Fibroblast of mammary gland (primary cell): ENCODE measurements around the gene CBFA2T2.

Experiments used
- DNase-seq: peaks from one replicate; pipeline ENCODE4 v3.0.0-alpha.2; 2010; ENCODE audit warnings: low read depth
- H3K4me3 ChIP-seq: 2 replicates; pipeline ENCODE4 v1.5.1; 2011; ENCODE audit warnings: low read depth, mild to moderate bottlenecking, low read length, moderate library complexity; ENCODE audit not compliant: control insufficient read depth
- TF ChIP-seq, protein P1 (sequence below): conservative IDR thresholded peaks from 2 replicates; pipeline ENCODE4 v1.5.1; 2011; ENCODE audit warnings: low read depth, low read length, inconsistent platforms; ENCODE audit not compliant: control insufficient read depth, insufficient read depth

The CBFA2T2 gene

DNA sequence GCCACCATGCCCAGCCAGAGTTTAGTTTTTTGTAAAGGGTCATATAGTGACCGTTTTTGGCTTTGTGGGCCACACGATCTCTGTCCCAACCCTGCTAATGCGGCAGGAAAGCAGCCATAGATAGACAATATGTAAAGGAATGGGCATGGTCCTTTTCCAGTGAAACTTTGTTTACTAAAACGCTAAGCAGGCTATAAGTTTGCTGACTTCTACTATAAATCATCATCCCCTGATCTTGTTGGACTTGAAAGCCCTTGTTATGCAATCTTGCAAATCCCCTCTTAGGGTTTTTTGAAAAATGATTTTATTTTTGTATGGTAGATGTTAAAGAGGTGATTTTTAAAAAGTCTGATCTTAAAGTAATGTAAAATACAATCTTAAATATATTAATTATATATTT lies 63.6 kb downstream of the CBFA2T2 start:
- no peak for DNase-seq
- no peak overlapping the region for H3K4me3 ChIP-seq
- TF ChIP-seq, protein P1, sequence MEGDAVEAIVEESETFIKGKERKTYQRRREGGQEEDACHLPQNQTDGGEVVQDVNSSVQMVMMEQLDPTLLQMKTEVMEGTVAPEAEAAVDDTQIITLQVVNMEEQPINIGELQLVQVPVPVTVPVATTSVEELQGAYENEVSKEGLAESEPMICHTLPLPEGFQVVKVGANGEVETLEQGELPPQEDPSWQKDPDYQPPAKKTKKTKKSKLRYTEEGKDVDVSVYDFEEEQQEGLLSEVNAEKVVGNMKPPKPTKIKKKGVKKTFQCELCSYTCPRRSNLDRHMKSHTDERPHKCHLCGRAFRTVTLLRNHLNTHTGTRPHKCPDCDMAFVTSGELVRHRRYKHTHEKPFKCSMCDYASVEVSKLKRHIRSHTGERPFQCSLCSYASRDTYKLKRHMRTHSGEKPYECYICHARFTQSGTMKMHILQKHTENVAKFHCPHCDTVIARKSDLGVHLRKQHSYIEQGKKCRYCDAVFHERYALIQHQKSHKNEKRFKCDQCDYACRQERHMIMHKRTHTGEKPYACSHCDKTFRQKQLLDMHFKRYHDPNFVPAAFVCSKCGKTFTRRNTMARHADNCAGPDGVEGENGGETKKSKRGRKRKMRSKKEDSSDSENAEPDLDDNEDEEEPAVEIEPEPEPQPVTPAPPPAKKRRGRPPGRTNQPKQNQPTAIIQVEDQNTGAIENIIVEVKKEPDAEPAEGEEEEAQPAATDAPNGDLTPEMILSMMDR, result no peak

DNA sequence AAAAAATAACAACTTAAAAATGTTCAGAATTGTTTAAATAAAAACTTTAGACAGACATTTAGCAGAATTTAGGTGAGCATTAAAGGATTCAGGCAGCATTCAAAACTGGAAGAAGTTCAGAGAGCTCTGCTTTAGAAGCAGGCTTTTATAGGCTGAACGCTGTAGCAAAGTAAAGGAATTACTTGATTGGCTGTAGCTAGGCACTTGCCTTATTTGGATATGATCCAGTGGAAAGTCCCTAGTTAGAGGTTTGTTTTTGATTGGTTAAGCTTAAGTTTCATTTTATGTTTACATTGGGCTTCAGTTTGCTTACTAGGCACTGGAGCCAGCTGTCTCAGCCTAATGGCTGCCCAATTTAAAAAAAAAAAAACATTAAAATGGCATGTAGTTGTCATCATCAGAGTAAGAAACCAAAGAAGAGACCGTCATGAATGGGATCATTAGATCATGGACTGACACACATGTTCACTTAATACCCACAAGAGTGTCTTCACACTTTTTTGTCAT lies 65.1 kb downstream of the CBFA2T2 start:
- H3K4me3 ChIP-seq, result no peak overlapping the region
- DNase-seq, result peak; percentile 95
- TF ChIP-seq, protein P1, result no peak

DNA sequence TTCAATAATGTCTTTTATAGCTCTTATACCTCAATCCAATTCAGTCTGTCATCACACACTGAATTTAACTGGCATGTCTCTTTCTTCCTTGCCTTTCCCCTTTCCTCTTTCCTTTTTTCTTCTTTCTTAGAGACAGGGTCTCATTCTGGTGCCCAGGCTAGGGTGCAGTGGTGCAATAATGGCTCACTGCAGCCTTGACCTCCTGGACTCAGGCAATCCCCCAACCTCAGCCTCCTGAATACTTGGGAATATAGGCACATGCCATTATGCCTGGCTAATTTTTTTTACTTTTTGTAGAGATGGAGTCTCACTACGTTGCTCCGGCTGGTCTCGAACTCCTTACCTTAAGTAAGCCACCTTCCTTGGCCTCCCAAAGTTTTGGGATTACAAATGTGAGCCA lies 65.9 kb downstream of the CBFA2T2 start:
- no peak overlapping the region for H3K4me3 ChIP-seq
- TF ChIP-seq, protein P1, result no peak
- no peak for DNase-seq

DNA sequence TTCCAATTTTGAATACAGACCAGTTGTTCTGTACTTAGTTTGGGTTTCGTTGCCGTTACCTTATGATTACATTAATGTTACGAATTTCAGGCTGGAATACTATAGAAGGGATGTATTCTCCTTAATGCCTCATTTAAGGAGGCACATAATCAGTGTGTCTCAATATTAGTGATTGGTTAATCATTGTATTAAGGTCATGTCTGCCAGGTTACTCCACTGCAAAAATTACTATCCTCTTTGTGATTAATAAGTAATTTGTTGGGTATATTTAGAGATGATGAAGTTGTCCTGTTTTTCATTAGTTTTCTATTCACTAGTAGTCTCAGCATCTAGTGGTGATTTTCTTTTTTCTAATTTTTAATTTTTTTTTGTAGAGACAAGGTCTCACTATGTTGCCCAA lies 66.3 kb downstream of the CBFA2T2 start:
- DNase-seq, result no peak
- TF ChIP-seq, protein P1, result no peak
- H3K4me3 ChIP-seq, result no peak overlapping the region

DNA sequence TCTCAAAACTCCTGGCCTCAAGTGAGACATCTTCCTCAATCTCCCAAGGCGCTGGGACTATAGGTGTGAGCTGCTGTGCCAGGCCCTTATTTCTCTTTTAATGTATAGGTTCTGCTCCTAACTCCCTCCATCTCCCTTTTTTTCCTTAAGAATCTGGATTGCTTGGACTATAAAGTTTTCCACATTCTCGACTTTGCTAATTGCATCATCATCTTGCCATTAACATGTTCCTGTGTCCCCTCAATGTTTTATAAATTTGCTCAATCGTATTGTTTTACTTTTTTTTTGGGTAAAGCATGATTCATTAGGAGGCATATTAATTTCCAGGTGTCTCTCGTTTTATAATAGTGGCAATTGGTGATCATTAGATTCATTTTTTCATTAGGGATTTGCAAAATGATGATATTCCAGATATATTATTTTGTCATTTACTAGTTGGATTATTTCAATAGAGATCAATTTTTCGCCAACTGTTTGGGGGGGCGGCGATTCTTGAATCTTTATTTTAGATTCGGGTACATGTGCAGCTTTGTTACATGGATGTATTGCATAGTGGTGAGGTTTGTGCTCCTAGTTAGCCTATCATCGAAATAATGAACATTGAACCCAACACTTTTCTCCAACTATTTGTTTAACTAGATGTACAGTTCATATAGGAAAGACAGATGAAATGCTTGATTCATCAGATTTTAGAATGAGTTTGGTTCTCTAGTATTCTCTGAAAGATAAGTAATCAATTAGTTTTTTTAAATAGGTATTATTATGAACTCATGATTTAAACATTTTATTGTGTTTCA lies 68.7 kb downstream of the CBFA2T2 start:
- TF ChIP-seq, protein P1, result no peak
- DNase-seq, result no peak
- no peak overlapping the region for H3K4me3 ChIP-seq

DNA sequence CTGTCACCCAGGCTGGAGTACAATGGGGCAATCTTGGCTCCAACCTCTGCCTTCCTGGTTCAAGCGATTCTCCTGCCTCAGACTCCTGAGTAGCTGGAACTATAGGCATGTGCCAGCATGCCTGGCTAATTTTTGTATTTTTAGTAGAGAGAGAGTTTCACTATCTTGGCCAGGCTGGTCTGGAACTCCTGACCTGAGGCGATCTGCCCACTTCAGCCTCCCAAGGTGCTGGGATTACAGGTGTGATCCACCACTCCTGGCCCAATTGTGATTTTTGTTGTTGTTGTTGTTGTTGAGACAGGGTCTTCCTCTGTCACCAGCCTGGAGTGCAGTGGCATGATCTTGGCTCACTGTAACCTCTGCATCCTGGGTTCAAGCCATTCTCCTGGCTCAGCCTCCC lies 69.3 kb downstream of the CBFA2T2 start:
- no peak overlapping the region for H3K4me3 ChIP-seq
- no peak for DNase-seq
- TF ChIP-seq, protein P1, result no peak
